DOHH2 (cell line): Measurements from ENCODE around the gene SERPINB7.

Experiments
- CTCF ChIP-seq: fragments of 200-600 bp; sonication (generic); IDR thresholded peaks from one replicate; pipeline ENCODE4 v1.5.1; 2014; ENCODE audit warnings: antibody characterized with exemption, mild to moderate bottlenecking, low read depth, low read length; ENCODE audit not compliant: poor library complexity, severe bottlenecking
- EZH2phosphoT487 ChIP-seq: fragments of 200-600 bp; sonication (generic); IDR thresholded peaks from 2 replicates; pipeline ENCODE4 v1.6.1; 2017; ENCODE audit warnings: borderline replicate concordance, mild to moderate bottlenecking, antibody characterized with exemption, low read length, moderate library complexity, mixed read lengths

GRCh38 chr18:63834471-63835113, 59.4 kb downstream of the SERPINB7 start:
- TF ChIP-seq CTCF (no peak), EZH2phosphoT487 (no peak)
